Tibial nerve (tissue), 4 donors: ENCODE data around the gene F3.

ENCODE experiments used
- EP300 ChIP-seq, 2 donors: sonication (generic); formaldehyde crosslinking; IDR thresholded peaks; one replicate each; pipeline ENCODE4 v1.6.1; 2017; ENCODE audit warnings: antibody characterized with exemption in 2 of 2, mild to moderate bottlenecking in 1 of 2
- POLR2A ChIP-seq, 2 donors: fragments of 450-650 bp; IDR thresholded peaks; one replicate each; pipeline ENCODE4 v1.6.1; 2017; ENCODE audit warnings: antibody characterized with exemption in 2 of 2, mild to moderate bottlenecking in 2 of 2, moderate library complexity in 2 of 2
- TF ChIP-seq, protein P1 (sequence below), 5 experiments: fragments of 200-600 bp in 3 of 5; fragments of 450-650 bp in 2 of 5; sonication (generic) in 3 of 5; IDR thresholded peaks; one replicate each; pipeline ENCODE4 v1.5.1; 2016 to 2019; ENCODE audit warnings: antibody characterized with exemption in 5 of 5, mild to moderate bottlenecking in 3 of 5, moderate library complexity in 2 of 5

DNA sequence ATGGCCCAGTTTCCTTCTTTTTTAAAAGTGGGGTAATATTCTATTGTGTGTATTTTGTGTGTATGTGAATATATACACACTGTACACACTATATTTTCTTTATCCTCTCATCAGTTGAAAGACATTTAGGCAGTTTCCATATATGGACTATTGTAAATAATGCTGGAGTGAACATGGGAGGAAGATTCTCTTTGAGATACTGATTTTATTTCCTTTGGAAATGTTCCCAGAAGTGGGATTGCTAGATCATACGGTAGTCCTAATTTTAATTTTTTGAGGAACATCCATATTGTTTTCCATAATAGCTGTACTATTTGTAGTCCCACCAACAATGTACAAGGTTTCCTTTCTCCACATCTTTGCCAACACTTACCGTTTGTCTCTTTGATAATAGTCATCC lies 51.0 kb downstream of the F3 start:
- TF ChIP-seq, protein P1, sequence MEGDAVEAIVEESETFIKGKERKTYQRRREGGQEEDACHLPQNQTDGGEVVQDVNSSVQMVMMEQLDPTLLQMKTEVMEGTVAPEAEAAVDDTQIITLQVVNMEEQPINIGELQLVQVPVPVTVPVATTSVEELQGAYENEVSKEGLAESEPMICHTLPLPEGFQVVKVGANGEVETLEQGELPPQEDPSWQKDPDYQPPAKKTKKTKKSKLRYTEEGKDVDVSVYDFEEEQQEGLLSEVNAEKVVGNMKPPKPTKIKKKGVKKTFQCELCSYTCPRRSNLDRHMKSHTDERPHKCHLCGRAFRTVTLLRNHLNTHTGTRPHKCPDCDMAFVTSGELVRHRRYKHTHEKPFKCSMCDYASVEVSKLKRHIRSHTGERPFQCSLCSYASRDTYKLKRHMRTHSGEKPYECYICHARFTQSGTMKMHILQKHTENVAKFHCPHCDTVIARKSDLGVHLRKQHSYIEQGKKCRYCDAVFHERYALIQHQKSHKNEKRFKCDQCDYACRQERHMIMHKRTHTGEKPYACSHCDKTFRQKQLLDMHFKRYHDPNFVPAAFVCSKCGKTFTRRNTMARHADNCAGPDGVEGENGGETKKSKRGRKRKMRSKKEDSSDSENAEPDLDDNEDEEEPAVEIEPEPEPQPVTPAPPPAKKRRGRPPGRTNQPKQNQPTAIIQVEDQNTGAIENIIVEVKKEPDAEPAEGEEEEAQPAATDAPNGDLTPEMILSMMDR (IDR thresholded peaks at IDR 0.05), result no peak
- TF ChIP-seq POLR2A (IDR thresholded peaks at IDR 0.05) (no peak), EP300 (IDR thresholded peaks at IDR 0.05) (no peak)
